Kidney (tissue), 22 donors: ENCODE results near the gene C5orf52. TPM values are rescaled to one million over a fixed set of nuclear protein-coding genes. Genes with fewer than 3 reads are reported as not detected.

Experiments
- DNase-seq, 5 donors: peaks; one replicate each; pipeline ENCODE4 v3.0.0-alpha.2; 2013 to 2020
- FAIRE-seq: peaks from 2 replicates; lab custom pipeline; 2012; peaks lifted over from hg19 to GRCh38; lab: Jason Lieb, UNC
- H3K27ac ChIP-seq, 2 donors: one replicate each; pipeline ENCODE4 v1.7.0; 2013; ENCODE audit warnings: low read depth in 2 of 2, low read length in 2 of 2, inconsistent platforms in 1 of 2
- H3K27me3 ChIP-seq: one replicate; pipeline ENCODE4 v1.7.1; 2013; ENCODE audit warnings: low read length, inconsistent platforms; ENCODE audit not compliant: control insufficient read depth, insufficient read depth
- H3K36me3 ChIP-seq, 3 donors: one replicate each; pipeline versions ENCODE4 v1.7.0 to v1.7.1; 2013; ENCODE audit warnings: low read length in 3 of 3, control low read depth in 1 of 3, inconsistent platforms in 1 of 3; ENCODE audit not compliant: insufficient read depth in 3 of 3, control insufficient read depth in 2 of 3
- H3K4me1 ChIP-seq, 3 donors: one replicate each; pipeline versions ENCODE4 v1.7.0 to v1.7.1; 2013; ENCODE audit warnings: low read length in 3 of 3, inconsistent platforms in 1 of 3, low read depth in 1 of 3; ENCODE audit not compliant: control insufficient read depth in 2 of 3, insufficient read depth in 2 of 3
- H3K4me3 ChIP-seq, 3 donors: one replicate each; pipeline versions ENCODE4 v1.7.0 to v1.8.1; 2013; ENCODE audit warnings: low read length in 3 of 3, control low read depth in 1 of 3, inconsistent platforms in 1 of 3
- H3K9ac ChIP-seq, 3 donors: one replicate each; pipeline versions ENCODE4 v1.7.0 to v1.7.1; 2013; ENCODE audit warnings: low read length in 3 of 3, control low read depth in 1 of 3, inconsistent platforms in 1 of 3
- H3K9me3 ChIP-seq, 3 donors: one replicate each; pipeline versions ENCODE4 v1.7.0 to v1.7.1; 2013; ENCODE audit warnings: low read length in 3 of 3, control low read depth in 1 of 3, inconsistent platforms in 1 of 3; ENCODE audit not compliant: control insufficient read depth in 2 of 3, insufficient read depth in 1 of 3
- CTCF ChIP-seq: IDR thresholded peaks from 3 replicates; pipeline ENCODE4 v1.5.1; 2012; ENCODE audit warnings: mild to moderate bottlenecking, moderate library complexity, borderline replicate concordance; ENCODE audit not compliant: insufficient read depth; ENCODE audit errors: extremely low read depth
- intact Hi-C: fragments of 100-400 bp; cut with DNase I; formaldehyde crosslinking; loops from one replicate; pipeline ENCODE4 v1.11.1; 2022
- long read RNA-seq, 10 donors: library from polyadenylated mRNA in 1 of 10; unstranded in 1 of 10; transcript quantifications; one replicate each; pipeline ENCODE4 v2.0.0 and lab custom pipeline, GENCODE V29; 2021 to 2026
- polyA plus RNA-seq: library from polyadenylated mRNA; stranded (reverse); fragments of 350-450 nt; fragmentation: Illumina TruSeq; extraction: RNeasy Lipid Tissue Mini Kit (QIAGEN cat#74804); gene quantifications from one replicate; pipeline ENCODE4 v1.2.3, GENCODE V29; 2014; ENCODE audit warnings: low read depth, low replicate concordance; ENCODE audit not compliant: insufficient read depth
- total RNA-seq: library from RNA; stranded (reverse); fragmentation: NEBNext Ultra II Directional; extraction: Animal tissue kit (Norgen Biotek cat#: 25700); gene quantifications from one replicate; pipeline ENCODE4 v1.2.1, GENCODE V29; 2021
- donor health status: control.
- donor health status: control.
- donor health status: control.
- donor health status: control.
- donor health status: control.
- donor health status: DM: yes; HTN: yes; CAD: no.
- donor health status: Normal renal cell carcinoma (clear cell type).

Gene C5orf52
- total RNA-seq (not detected), polyA plus RNA-seq (not detected)
- long read RNA-seq, donor 1: 0 reads
- long read RNA-seq, donor 2: 0 reads
- long read RNA-seq, donor 3: 0 reads
- long read RNA-seq, donor 4: 0 reads
- long read RNA-seq, donor 5: 0 reads
- long read RNA-seq, donor 6: 0 reads
- long read RNA-seq, donor 7: 0 reads
- long read RNA-seq, donor 8: 0 reads
- long read RNA-seq, donor 9: 0 reads
- long read RNA-seq, donor 10: 0 reads

DNA sequence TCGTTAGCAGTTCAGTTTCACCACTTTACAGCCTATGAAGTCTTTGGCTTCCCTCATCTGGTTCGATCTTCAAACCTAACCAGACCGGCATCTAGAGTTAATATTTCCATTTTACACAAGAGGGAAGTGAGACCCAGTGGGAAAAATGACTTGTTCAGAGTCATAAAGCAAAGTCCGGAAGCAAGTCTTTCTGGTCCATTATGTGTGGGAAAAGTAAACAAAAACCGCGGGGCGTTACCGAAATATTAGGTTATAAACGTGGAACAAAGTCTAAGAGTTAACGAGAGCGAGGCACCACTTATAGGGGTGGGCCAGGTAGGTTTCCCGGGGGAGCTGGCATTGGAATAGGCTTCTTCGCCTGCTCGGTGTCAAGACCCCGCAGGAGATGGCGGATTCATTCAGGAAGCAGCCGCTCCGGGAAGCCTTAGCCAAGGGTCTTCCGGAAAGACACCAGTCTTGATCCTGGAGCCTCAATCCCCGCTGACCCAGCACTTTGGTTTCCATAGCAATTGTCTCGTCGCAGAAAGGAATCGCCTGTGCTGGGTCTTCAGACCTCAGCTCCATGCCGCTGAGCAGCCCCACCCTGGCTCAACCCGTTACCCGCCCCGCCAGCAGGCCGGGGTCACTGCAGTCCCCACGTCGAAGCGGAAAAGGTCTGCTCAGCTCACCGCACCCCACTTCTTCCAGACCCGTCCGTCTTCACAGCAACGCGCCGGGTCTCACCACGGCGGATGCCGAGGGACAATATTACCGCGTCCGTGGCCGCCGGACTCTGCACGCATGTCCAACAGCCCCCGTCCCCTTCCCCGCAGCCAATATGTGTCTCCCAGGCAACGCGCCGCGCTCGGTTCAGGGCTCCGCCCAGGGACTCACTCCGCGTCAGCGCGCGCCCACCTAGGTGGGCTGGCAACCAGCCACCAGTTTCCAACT, at the start of gene C5orf52:
Gene C5orf52, plus strand, starts transcription at position 872 of the 930 bp plus-strand sequence. CDS start 82 bp downstream, outside the sequence.
- Histone ChIP-seq H3K36me3 (no peaks in the 10 kb centered on the region), H3K27ac (no peak within 1 kb of the TSS), H3K9ac (peak within 1 kb of the TSS; percentile 15 to 51 (median 25)), H3K9me3 (no peaks in the 10 kb centered on the region), H3K4me3 (peak within 1 kb of the TSS; percentile 58 to 82 (median 60)), H3K4me1 (peaks cover 0 to 9% (median 0%) of the 10 kb centered on the region in 3 donors), H3K27me3 (peaks cover 7% of the 10 kb centered on the region)
- intact Hi-C loops: no loop called here
- no peak for TF ChIP-seq CTCF
- DNase-seq: peak; percentile 70 to 85 (median 81)
- no peak for FAIRE-seq

- DNase-seq: no peak
- Histone ChIP-seq H3K4me1 (no peaks in the 10 kb centered on the region), H3K27me3 (no peaks in the 10 kb centered on the region), H3K27ac (no peak overlapping the region), H3K9ac (no peak overlapping the region), H3K4me3 (no peak overlapping the region), H3K9me3 (no peaks in the 10 kb centered on the region), H3K36me3 (no peaks in the 10 kb centered on the region)
- no peak for FAIRE-seq
- intact Hi-C loops: no loop called here
- no peak for TF ChIP-seq CTCF
Measured at GRCh38 chr5:157624144-157624543, 47.2 kb upstream of the C5orf52 start.

DNA sequence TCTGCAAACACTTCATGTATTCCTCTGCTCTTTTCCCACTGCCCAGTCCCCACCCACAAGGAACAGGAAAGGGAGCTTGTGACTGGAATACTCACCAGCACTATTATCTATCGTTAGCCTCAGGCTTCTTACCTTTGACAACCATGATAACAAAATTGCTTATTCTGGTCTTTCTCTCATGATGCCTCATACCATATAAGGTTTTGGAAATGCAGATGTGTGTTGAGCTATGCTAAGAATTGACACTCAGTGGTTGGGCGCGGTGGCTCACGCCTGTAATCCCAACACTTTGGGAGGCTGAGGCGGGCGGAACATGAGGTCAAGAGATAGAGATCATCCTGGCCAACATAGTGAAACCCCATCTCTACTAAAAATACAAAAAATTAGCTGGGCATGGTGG, 44.5 kb upstream of the C5orf52 start:
- Histone ChIP-seq H3K27ac (no peak overlapping the region), H3K4me3 (no peak overlapping the region), H3K9ac (no peak overlapping the region), H3K27me3 (no peaks in the 10 kb centered on the region), H3K4me1 (no peaks in the 10 kb centered on the region), H3K9me3 (no peaks in the 10 kb centered on the region), H3K36me3 (no peaks in the 10 kb centered on the region)
- no peak for TF ChIP-seq CTCF
- no peak for DNase-seq
- intact Hi-C loops: no loop called here
- no peak for FAIRE-seq
